Measurements from ENCODE around the gene MESP1.

GRCh38 chr15:89767411-89767915 is 16.4 kb upstream of the MESP1 start:
- TF ChIP-seq, protein P1, sequence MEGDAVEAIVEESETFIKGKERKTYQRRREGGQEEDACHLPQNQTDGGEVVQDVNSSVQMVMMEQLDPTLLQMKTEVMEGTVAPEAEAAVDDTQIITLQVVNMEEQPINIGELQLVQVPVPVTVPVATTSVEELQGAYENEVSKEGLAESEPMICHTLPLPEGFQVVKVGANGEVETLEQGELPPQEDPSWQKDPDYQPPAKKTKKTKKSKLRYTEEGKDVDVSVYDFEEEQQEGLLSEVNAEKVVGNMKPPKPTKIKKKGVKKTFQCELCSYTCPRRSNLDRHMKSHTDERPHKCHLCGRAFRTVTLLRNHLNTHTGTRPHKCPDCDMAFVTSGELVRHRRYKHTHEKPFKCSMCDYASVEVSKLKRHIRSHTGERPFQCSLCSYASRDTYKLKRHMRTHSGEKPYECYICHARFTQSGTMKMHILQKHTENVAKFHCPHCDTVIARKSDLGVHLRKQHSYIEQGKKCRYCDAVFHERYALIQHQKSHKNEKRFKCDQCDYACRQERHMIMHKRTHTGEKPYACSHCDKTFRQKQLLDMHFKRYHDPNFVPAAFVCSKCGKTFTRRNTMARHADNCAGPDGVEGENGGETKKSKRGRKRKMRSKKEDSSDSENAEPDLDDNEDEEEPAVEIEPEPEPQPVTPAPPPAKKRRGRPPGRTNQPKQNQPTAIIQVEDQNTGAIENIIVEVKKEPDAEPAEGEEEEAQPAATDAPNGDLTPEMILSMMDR (optimal IDR thresholded peaks at IDR 0.05 in 1 of 3, IDR thresholded peaks at IDR 0.05 in 1 of 3, conservative IDR thresholded peaks at IDR 0.05 in 1 of 3; ENCODE audit: extremely low read depth in 1 of 3, insufficient read depth in 2 of 3, low read length in 3 of 3) = no peak
- TF ChIP-seq EZH2 (IDR thresholded peaks at IDR 0.05; ENCODE audit: low read length) = no peak
